Stimulated activated CD4-positive, alpha-beta T cell treated with anti-CD3 and anti-CD28 coated beads, Interleukin-4, amount 100 ng/mL, for 1 hour (primary cell): Measurements from ENCODE around the gene LANCL3.
"Not testable (repeated sequence)": the region's sequence is repeated elsewhere in the genome, so short reads cannot be mapped to it uniquely, and the experiment has no call there.

ENCODE experiments used
- DNase-seq: peaks from one replicate; pipeline ENCODE4 v3.0.0-alpha.2; 2020

Gene LANCL3

DNA sequence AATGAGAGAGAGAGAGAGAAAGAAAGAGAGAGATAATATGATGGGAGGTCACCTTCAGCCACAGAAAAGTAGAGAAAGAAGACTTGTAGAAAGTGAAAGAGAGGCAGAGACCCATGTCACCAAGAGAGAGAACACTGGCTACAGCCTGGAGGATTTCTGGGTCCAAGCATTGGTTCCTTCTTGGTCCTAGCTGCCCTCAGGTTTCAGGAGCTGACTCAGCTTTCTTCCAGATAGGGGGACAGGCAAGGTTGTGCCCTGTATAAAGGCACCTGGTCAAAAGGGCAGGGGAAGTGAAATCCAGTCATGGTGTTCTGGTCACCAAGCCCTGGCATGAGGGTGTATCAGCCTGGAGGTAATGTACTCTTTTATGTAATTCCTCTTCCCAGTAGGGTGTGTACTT, 66.6 kb downstream of the LANCL3 start:
- DNase-seq = no peak

DNA sequence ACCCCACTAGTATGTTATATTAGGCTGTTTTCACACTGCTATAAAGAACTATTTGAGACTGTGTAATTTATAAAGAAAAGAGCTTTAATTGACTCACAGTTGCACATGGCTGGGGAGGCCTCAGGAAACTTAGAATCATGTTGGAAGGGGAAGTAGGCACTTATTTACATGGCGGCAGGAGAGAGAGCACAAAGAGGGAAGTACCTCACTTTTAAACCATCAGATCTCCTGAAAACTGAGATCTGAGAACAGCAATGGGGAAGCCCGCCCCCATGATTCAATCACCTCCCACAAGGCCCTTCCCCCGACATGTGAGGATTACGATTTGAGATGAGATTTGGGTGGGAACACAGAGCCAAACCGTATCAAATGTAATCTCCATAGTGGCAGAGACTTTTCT, 68.7 kb downstream of the LANCL3 start:
- no peak for DNase-seq

DNA sequence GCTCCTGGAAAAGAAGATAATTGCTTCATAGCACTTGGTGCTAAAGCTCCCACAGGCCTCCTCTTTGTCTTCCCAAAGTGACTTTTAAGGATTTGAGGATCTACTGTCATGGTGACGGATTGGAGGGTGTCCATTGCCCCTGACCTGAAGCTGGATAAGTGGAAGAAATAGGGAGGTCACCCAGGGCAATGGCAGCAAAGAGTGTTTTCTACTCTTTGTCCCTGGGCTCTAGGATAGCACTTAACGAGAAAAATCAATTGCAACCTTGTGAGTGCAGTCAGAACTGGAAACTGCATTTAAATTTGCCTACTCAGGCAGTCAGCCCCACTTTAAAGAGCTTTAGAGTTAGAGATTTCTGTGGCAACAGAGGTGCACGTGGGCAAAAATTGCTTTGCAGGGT, 70.4 kb downstream of the LANCL3 start:
- no peak for DNase-seq

DNA sequence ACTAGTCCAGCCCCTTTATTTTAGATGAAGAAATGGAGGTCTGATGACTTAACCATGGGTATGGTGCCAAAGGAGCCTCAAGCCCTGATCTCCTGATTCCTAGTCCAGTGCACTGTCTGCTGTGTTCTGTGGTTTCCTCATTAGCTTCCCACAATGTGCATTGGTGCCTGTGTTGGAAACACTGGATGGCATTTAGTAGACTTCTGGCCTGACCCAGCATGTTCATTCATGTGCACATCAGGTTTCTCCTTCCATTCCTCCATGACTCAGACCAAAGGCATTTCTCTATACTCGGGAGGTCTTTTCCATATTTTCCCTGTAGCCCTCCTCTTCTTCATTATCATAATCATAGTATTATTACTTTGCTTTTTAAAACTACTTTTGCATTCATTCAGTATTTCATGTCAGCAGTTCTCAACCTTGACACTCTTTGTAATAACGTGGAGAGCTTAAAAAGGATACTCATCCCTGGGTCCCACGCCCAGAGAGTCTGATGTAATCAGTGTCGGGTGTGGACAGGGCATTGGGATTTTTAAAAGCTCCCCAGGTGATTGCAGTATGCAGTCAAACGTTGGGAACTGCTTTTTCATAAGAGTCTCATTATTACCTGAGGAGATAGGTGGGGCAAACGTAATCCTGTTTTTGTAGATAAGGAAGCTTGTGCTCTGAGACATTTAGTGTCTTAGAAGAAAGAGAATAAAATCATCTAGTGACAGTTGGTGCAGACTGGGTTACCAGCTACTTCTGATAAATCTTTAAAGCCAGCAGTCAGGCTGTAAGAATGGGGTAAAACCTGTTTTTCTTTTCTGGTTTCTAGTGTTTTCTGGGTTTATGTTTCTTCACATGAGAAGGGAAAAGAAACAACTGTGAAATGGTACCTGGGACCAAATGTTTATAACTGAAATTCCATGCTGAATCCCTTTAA, 73.2 kb downstream of the LANCL3 start:
- DNase-seq = no peak

DNA sequence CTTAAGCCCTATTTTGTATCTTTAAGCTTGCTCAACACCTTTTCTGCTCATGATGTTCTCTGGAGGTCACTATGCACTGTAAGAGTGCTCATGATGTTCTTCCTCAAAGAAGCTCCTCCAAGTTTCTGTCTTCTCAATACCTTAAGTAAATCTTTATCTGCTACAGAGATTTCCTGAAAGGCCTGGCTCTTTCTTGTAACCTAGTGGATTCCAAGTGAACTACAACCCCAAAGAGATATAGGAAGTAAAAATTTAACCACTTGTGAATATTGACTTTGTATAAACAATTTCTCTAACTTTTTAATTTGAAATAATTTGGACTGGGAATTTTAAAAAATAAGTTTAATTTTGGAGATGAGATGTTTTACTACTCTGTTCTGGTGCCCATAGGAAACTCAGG, 74.8 kb downstream of the LANCL3 start:
- DNase-seq = no peak

DNA sequence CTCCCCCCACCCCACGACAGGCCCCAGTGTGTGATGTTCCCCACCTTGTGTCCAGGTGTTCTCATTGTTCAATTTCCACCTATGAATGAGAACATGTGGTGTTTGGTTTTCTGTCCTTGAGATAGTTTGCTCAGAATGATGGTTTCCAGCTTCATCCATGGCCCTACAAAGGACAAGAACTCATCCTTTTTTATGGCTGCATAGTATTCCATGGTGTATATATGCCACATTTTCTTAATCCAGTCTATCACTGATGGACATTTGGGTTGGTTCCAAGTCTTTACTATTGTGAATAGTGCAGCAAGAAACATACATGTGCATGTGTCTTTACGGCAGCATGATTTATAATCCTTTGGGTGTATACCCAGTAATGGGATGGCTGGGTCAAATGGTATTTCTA, 79.4 kb downstream of the LANCL3 start:
- not testable (repeated sequence) for DNase-seq

DNA sequence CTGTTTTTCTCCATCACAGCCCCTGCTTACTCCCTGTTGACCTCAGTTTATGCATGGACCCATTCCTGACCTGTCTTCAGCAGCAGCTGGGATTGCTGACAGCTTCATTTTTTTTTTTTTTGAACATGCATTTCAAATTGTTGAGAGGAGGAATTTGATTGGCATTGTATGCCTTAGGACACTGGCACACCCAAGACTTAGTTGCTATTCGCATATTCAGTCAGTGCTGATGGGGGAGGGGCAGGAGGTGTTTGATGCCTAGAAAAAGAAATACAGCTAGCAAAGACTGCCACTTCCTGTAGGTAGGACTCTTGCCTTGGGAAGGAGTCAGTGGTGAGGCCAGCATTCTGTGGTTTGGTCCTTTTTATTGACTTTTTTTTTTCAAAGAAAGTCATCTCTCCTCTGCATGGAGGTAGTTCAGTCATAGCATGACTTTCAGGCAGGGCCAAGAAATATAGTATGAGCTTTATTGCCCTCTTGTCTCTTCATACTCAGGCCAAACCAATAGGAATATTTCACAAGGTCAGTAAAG, 80.5 kb downstream of the LANCL3 start:
- no peak for DNase-seq

DNA sequence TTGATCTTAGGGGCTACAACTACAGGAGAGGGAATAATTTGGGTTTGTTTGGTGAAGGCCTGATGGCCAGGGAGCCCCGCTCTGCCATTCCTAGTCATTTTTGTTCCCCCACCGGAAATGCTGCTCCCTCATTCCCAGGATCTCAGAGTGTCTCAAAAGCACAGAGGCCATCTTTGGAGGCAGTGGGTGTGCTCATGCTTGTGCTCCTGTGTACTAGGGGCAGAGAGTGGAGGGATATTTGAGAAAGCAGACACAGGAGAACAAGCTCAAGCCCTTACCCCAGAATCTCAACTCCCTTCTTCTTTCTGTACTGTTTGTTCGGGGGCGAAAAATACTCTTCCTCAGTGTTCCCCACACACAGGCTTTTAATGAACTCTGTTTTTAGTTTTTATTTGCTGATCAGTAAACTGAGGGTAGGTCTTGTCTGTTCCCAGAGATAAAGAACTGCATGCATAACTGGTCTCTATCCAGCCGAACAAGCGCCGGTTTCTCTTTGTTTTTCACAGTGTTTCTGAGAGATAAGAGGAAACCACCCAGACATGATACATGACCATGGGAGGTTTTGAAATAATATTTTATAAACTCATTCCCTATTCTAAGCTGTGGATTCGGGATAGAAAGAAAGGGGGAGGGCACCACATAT, 81.2 kb downstream of the LANCL3 start:
- DNase-seq = no peak

DNA sequence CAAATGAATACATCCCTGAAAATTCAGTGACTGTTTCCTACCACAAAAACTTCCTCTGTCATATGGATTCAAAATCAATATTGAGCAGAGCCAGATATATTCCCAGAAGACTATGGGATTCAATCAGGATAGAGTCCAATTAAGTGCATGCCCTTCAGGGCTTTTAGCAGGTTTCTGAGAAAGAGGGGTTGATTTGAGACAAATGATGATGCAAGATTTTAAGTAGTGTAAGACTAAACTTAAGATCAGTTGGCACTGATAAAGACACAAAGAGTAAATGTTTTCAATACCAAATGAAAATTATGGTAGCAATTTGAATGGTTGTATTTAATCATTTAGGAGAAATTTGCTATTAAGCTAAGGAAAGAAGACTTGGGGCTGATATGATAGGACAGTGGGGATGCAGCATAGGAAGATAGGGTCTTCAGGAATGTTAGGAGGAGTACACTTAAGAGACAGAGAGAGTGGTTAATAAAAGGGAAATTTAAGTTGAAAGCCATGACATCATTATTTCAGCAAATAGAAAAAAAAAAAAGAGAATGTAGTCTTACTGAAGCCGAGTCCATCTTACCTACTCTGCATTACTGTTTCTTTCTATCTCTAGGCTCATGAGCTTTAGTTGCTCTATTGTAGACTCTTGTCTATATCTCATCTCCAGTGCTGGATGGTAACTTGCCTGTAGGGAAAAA, 82.1 kb downstream of the LANCL3 start:
- no peak for DNase-seq

DNA sequence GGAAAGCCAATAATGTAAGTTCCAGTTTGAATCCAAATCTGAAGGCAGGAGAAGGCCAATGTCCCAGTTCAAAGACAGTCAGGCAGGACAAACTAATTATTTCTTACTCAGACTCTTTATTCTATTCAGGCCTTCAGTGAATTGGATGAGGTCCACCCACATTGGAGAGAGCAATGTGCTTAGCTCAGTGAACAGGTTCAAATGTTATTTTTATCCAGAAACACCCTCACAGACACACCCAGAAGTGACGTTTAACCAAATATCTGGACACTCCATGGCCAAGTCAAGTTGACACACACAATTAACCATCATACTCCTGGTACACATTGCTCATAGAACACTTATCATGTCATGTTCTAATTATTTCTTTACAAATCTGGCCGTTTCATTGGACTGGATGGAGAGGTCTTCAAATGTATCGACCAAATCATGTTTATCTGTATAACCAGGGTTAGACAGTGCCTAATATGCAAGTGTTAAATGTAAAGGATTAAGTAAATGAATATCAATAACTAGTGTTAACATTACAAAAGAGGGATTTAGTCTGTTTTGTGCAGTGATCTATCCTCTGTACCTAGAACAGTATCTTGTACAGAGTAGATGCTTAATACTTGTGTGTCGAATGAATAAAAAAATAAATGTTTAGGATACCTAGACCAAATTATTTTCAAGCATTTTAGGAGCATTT, 87.0 kb downstream of the LANCL3 start:
- no peak for DNase-seq

DNA sequence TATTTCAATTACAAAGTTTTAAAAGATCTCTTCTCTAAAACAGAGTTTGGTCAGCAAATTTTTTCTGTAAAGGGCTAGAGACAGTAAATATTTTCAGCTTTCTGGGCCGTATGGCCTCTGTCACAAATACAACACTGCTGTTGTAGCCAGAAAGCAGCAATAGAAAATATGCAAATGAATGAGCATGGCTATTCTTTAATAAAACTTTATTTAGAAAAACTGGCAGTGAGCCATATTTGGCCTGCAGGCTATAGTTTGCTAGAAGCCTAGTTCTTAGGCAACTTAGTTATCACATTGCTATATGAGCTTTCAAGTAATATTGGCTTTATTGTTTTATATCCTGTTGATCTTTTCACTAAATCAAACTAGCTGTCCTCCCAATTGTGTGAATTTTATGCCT, 87.6 kb downstream of the LANCL3 start:
- no peak for DNase-seq

DNA sequence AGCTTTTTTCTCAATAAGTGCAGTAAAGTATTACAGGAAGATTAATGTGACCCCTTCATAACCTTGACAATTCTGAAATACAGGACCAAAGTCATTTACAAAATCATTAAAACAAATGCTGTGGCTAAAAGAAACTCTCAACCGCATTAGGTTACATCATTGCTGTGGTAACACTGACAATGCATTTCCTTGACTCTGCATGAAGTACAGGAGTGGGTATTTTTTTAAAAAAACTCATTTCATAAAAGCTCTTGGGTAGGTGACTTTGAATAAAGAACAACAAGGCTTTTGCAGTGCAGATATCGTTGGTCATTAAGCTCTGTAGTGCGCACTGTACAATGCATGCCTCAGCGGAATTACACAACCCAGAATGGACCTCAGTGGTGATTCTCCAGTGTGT, 90.7 kb downstream of the LANCL3 start:
- no peak for DNase-seq

DNA sequence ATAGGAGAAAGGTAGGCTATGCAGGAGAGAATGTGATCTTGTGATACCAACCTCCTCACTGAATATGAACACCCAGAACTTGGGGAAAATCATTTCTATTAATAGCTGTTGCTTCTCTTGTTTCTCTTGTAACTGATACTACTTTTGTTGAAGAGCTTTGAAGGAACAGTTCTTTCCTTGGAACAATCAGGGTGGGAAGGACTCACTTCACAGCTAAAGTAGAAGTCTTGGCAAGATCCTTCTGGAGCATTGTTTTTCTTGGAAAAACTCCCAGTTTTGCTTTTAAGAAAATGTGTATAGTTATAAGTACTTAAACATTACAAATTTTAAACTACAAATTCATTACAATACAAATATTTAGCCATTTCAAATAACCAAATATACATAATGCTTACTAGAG, 95.1 kb downstream of the LANCL3 start:
- DNase-seq = no peak

DNA sequence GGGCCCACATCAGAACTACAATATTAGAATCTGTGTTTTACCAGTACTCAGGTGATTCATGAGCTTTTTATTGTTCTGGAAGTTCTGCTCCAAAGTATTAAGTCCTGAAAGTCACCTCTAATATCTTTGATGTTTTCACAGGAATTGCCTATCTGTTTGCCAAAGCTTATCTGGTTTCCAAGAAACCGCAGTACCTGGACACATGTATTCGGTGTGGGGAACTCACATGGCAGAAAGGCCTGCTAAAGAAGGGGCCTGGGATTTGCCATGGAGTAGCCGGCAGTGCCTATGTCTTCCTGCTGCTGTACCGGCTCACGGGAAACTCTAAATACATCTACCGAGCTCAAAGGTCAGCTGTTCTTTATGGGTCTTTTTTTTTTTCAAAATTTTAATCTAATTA, 95.7 kb downstream of the LANCL3 start:
- no peak for DNase-seq

DNA sequence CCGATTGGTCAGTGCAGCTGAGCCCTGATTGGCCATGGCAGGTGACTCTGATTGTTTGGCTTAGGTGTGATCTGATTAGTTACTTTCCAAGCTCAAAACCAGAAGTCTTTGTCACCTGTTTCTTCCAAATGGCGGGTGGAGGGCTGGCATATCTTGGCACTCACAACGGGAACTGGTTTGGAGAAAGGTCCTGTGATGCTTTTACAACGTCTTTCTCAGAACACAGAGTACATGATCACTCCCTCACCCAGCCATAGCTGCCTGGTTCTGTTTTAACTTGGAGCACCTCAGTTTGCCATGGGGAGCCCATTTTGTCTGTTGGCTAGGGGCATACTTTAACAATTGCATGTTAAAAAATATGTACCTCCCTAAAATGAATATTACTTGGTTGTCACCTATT, 101.1 kb downstream of the LANCL3 start:
- no peak for DNase-seq

DNA sequence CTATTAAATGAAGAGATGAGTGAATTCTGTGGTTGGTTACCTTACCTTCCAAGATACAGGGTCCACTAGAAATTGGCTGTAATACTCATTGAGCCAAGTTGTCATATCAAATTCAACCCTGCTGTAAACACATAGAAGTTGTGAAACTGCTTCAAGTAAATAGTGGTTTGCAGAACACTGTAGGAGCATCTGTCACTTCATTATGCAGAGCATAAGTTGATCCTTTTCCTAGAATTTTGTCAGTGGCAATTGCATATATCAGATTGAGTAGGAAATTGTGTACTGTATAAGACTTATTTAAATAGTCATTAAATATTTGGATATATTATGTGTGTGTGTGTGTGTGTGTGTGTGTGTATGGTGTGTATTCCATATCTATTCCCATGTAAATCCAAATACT, 105.3 kb downstream of the LANCL3 start:
- DNase-seq = no peak

DNA sequence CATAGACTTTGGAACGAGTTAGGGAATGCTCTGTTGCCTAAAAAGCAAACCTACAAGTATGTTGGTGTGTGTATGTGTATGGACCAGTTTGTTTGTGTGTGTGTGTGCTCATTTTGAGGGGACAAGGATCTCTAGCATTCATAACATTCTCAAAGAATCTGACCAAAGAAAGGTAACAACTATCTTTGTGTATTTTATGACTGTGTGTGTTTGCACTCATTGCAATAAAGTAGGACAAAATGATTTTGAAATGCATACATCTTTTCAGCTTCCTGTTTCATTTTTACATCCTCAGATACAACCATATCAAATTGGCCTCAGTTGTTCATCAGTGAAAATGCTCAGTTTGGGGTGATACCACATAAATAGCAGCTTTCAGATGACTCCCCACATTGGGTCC, 105.8 kb downstream of the LANCL3 start:
- DNase-seq = no peak

DNA sequence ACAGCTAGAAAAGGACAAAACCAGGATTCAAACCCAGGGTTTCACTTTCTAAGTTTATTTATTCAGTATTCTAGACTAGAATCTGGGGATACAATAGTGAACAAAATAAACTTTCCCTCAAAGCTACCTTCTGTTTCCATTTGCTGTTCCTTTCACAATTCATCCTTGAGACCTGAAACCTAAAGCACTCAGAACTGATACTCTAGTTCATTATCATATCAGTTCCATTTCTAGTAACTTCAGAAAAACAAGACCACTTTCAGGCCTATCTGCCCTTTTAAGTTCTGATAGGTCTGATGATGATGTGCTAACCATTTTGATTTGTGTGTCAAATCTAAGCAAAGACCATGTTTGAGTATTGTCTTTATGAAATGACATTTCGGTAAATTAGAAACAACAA, 106.3 kb downstream of the LANCL3 start:
- DNase-seq = no peak

DNA sequence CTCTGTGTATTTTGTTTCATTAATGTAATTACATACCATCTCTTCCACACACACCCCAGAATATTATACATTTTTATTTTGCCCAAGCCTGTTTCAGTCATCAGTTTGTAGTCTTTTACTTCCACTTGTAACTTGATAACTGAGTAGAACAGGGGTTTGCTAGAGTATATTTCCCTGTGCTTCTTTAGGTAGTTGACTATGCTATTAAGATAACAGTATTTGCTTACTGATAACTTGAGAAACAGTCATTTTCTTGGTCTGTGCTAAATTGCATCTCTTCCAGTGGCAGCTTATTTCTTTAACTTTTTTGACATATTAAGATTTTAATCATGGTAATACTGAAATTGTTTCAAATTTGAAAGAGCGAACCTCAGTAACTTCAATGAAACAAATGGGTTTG, 107.1 kb downstream of the LANCL3 start:
- no peak for DNase-seq

DNA sequence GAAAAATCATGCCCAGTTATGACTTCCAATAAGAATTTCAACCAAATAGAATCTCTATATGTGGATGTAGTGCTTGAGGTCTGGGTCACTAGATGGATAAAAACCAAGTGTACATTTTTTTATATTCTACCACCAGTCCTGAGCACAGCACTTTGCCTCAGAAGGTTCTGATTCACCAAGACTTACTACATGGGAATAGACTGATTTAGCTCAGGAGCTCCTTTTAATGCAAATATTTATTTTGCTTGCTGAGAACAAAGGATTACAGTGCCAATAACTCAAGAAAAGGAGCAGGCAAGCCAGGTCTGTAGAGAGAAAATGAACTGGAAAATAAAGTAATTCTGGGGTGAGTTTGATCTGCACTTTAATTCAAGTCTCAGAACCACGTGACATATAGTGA, 107.8 kb downstream of the LANCL3 start:
- DNase-seq = no peak

DNA sequence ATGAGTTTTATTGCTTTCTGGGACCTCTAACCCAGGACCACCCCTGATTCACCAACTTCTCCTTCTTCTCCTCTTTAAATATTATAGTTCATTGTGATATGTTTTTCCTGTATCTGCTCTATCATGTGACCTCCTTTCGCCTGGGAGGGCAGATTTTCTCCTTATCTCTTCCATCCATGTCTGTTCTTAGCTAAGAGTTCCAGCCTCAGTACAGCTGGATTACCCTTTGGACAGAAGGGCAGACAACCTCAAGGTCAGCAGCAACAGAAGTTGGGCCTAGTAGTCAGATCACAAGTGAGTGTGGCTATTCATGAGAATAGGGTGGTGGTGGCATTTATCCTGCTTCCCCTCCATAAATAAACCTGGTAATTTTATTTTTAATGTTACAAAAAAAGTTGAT, 108.4 kb downstream of the LANCL3 start:
- no peak for DNase-seq

DNA sequence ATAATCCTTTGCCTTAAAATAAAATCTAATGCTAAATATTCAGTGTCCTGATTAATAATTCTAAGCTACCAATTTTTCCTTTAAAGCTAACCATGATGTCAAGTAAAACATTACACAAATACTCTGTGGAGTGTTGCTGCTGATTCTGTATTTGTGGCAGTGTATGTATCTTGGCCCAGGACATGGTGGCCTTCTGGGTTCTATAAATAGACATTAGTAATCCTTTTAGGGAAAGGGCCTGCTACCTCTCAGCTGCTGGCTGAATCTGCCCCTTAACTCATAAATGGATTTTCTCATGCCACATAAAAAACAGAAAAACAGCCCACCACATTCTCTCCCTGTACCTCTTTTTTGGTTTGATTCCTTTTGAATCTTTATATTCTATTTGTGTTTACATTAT, 113.0 kb downstream of the LANCL3 start:
- DNase-seq = no peak

DNA sequence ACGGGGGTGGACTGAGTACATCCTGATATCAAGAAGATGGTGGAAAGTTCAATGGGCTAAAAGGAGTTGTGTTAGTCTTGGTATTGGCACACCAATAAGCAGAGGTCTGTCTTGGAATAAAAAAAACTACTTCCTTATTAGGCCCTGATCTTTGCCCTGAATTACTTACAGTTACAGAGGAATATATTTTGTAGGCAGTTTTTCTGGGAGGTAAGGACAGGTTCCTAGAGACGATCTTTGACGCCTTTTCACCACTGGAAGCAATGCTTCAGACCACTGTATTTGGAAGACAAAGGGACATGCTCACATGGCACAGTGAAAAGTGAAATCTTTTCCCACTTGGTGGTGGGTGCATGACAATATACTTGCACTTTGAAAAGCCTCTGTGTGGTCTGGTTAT, 113.5 kb downstream of the LANCL3 start:
- DNase-seq = no peak
